GM19463 (cell line): ENCODE results near the gene SH3PXD2A.
"Not testable (repeated sequence)": the region's sequence is repeated elsewhere in the genome, so short reads cannot be mapped to it uniquely, and the experiment has no call there.

Experiments used
- ATAC-seq: cut with Tn5 transposase; IDR thresholded peaks from one replicate; pipeline ENCODE4 v1.9.1; 2021; ENCODE audit warnings: mild to moderate bottlenecking, moderate library complexity; ENCODE audit not compliant: unreplicated experiment

Gene SH3PXD2A

DNA sequence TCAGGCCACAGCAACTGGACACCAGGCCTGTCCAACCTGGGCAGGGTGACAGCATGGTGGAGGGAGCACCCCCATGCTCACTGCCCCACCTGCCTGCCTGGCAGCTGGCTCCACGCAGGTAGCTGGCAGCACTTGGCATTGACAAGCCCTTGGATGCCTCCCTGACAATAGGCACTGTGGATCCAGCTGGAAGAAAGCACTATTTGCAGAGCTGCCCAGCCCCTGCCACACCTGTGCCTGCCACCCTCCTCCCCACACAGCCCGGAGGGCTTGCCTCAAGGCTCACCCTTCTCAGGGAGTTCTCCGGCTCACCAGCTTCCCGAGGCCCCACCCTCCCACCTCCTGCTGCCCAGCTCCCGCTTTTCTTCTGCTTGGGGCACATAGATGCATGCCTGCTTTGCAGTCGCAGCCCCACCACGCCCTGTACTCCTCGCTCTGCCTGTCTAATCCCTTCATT is 201.8 kb downstream of the SH3PXD2A start:
- ATAC-seq, result no peak

- ATAC-seq, result no peak
Observed at GRCh38 chr10:103652599-103653281, 202.6 kb downstream of the SH3PXD2A start.

DNA sequence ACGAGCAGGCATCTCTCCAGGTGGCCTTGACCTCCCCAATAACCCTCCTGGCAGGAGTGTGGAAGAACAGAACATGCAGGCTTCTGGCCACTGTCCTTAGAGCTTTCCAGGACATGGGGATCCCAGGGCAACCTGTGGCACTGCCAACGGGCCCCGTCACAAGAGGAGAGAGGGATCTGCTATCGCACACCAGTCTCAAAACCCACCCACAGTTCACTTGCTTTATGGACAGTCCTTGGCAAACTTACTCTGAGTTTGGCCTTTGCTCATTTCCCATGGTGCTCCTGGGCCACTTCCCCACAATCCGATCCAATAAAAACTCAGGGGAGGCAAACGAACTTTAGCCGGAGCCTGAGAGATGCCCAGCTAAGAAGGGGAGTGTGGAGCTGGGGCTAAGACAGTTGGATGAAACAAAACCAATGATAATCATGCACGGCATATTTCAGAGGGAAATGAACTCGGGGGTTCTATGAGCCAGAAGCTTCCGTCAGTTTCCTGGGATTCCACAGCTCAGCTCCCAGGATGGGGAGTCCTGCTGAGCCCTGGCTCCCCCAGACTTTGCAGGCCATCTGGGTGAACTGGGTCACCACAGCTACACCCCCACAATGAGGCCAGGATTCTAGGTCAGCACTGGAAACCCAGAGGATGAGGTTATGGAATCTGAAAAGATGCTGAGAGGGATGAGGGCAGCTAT is 203.4 kb downstream of the SH3PXD2A start:
- no peak for ATAC-seq

- no peak for ATAC-seq
Observed at GRCh38 chr10:103651333-103651732, 204.0 kb downstream of the SH3PXD2A start.

GRCh38 chr10:103649654-103650423 is 205.5 kb downstream of the SH3PXD2A start:
- ATAC-seq, result no peak

GRCh38 chr10:103648636-103649532 is 206.5 kb downstream of the SH3PXD2A start:
- ATAC-seq, result no peak

DNA sequence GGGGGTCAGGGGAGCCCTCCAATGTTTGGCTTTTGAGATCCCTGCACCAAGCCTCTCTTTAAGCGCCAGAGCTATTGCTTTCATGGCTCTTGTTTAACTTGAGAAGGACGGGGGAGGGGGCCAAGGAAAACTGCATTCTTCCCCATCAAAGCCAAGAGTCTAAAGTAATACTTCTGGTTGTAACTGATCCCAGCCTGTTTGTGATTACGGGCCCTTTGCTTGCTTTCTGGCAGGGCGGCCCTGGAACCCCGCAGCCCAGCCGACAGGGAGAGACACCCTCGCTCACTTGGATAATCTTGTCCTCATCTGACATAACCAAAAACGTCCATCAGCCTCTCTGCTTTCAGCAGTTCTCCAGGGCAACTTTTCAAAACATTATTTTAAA is 207.1 kb downstream of the SH3PXD2A start:
- ATAC-seq, result no peak

- no peak for ATAC-seq
Observed at GRCh38 chr10:103646304-103646703, 209.1 kb downstream of the SH3PXD2A start.

DNA sequence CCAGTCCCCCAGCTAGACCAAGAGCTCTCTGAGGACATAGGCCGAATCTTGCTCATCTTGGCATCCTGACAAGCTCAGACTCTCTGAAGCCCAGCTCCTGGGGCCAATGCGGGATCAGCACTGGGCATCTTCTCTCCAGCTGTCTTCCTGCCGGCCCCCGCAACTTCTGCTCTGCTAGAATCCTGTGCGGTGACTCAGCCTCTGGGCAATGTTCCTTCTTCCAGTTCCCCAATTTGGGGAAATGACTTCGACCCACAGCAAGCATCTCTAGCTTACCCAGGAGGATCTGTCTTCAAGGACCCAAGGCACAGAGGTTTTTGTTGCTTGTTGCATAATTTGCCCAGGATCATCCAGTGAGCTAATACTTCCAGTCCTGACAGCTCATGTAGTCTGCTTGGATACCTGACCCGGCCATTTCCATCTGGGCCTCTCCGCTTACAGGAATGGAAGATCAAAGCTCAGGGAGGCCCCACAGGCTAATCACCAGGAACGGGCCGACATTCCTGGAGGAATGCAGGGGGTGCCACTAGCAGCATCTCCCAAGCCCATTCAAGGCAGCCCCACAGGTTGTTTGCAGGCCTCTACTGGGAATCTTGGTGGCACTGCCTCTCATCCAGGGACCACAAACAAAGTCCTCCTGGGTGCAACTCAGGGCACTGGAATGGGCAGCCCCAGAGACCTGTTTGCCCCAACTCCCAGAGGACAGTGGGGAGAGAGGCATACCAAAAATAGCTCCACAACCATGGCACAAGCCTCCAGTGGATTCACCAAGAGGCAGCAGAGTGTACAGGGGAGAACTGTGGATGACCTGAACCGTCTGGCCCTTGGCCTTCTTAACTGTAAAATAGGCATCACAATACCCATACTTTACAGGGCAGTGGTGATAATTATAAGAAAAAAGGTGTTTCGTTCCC is 210.0 kb downstream of the SH3PXD2A start:
- no peak for ATAC-seq

- ATAC-seq, result no peak
Observed at GRCh38 chr10:103643381-103643780, 212.0 kb downstream of the SH3PXD2A start.

- no peak for ATAC-seq
Observed at GRCh38 chr10:103641326-103641725, 214.1 kb downstream of the SH3PXD2A start.

DNA sequence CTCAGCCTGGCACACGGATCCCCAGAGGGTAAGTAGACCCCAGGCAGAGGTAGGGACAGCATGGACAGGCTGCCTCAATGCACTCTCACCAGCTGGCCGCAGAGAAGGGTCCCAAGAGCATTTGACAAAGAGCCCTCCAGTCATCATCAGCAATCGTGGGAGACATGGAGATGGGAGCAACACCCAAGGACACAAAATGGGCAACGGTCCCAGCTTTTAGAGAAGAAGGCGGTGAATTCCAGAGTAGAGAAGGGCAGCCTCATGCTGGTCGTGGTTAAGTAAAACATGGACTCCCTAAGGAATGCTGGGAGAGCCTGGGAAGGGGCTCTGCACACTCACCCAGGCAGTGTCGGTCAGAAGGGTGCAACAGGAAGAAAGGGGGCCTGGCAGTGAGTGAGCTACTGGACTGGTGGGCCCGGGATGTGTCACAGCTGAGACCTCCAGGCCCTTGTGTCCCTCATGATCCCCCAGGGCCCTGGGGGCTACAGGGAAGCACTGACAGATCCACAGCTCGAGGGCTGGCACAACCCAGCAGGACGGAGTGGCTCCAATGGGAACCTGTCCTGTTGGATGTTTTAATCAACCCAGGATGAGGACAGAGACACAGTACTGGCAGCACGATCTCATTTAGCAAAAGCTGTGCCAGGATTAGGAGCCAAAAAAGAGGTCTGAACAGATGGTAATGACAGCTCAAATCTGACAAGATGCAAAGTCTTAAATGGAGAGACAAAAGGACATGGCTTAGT is 214.8 kb downstream of the SH3PXD2A start:
- no peak for ATAC-seq

DNA sequence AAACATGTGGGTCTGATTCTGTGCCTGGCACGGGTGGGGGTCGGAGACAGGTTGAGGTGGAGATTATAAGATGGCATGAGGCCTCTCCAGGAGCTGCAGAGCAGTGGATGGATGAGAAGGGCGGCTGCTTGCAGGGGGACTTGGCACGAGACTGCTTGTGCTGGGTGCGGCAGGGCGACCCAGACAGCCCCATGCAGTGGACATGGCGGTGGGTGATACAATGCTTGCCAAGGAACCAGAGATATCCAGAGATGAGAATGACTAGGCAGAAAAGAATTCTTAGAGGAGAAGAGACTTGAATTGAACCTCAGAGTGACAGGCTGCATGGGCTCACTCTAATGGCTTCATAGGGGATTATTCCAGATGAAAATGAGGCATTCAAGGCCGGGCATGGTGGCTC is 216.4 kb downstream of the SH3PXD2A start:
- ATAC-seq, result no peak

DNA sequence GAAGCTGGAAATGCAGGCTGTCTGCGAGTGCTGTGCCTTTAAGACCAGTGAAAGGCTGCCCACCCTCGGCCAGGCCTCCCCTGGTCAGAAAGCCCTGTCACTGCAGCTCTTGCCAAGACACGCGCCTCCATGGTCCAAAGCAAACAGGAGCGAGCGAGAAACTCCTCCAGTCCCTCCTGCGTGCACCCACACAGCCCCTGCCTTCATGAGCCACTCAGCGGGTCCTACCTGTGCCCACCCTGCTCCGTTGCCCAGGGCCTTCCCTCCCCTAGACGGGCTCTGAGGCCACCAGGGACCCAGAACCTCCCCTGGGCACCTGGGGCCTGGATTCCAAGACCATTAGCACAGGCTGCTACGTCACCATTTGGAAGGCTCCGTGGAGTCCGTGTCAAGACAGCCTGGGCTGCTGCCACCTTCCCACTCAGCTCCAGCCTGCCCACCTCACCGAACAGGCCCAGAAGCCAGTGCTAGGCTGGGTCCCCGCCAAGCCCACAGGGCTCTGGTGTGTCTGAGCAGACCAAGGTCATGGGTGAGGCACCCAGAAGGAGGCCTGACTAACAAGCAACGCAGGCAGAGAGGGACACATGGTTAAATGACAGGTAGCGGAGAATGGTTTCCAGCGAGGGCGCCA is 217.3 kb downstream of the SH3PXD2A start:
- ATAC-seq, result no peak

DNA sequence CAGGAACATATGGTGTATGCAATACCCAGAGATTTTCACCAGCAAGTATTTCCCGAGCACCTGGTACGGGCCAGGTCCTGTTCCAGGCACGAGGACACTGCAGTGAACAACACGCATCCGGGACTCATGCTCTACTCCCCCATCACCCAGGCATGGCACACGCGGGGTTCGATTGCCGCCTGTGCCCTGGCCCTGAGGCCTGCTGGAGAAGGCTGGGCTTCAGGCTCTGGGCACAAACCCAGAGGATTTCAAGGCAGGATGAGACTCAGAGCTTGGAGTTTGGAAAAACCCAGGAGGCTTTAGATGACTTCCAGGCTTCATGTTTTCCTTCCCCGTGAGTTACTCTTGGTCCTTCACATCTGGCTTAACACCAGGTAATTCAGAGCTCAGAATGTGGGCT is 218.4 kb downstream of the SH3PXD2A start:
- no peak for ATAC-seq

GRCh38 chr10:103636492-103636891 is 218.9 kb downstream of the SH3PXD2A start:
- no peak for ATAC-seq

- no peak for ATAC-seq
Observed at GRCh38 chr10:103635580-103635979, 219.8 kb downstream of the SH3PXD2A start.

DNA sequence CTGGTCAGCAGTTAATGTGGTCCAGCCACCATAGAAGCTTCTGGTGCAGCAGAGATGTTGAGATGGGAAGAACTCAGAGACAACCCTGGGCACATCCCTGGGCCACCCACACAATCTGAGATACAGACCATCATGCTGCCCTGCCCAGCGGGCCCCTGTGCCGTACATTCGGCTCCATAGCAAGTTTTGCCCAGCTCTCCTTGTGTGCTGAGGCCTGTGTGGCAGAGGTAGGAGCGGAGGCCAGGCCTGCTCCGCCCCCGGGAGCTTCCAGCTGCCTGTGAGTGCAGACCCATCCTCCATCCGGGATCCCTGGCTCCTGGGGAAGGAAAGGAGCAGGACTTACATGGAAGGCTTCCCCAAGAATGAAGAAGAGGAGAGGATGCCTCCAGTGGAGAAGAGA is 221.5 kb downstream of the SH3PXD2A start:
- ATAC-seq, result no peak

DNA sequence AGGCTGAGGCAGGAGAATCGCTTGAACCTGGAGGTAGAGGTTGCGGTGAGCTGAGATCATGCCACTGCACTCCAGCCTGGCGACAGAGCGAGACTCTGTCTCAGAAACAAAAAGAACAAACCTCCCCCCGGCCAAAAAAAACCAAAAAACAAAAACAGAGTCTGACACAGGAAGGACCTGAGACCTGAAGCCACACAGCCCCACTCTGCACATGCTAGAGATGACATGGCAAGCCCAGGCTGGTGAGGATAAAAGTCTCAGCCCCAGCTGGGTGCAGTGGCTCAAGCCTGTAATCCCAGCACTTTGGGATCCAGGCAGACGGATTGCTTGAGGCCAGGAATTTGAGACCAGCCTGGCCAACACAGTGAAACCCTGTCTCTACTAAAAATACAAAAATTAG is 222.5 kb downstream of the SH3PXD2A start:
- not testable (repeated sequence) for ATAC-seq
